Mesenteric fat pad (tissue), 1 donor: ENCODE measurements around the gene ZHX3. TPM values are rescaled to one million over a fixed set of nuclear protein-coding genes. Genes with fewer than 3 reads are reported as not detected.

Experiments
- DNase-seq: peaks from one replicate; pipeline ENCODE4 v3.0.0-alpha.2; 2020; ENCODE audit warnings: low spot score
- total RNA-seq: library from RNA; stranded (reverse); fragmentation: NEBNext Ultra II Directional; extraction: Animal tissue kit (Norgen Biotek cat#: 25700); gene quantifications from one replicate; pipeline ENCODE4 v1.2.1, GENCODE V29; 2021
- donor health status: DM: yes; HTN: yes; CAD: no.

The ZHX3 gene
- total RNA-seq, 1 donor from 2014 or later: 62.5 TPM

DNA sequence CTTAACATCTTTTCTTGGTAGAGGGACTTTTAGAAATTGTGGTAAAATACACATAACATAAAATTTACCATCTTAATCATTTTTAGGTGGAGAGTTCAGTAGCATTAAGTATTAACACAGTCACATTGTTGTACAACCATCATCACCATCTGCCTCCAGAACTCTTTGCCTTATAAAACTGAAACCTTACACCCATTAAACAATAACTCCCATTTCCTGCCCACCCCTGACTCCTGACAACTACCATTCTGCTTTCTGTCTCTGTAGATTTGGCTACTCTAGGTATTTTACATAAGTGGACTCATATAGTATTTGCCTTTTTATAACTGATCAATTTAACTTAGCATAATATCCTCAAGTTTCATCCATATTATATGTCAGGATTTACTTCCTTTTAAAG, 88.7 kb downstream of the ZHX3 start:
- no peak for DNase-seq

DNA sequence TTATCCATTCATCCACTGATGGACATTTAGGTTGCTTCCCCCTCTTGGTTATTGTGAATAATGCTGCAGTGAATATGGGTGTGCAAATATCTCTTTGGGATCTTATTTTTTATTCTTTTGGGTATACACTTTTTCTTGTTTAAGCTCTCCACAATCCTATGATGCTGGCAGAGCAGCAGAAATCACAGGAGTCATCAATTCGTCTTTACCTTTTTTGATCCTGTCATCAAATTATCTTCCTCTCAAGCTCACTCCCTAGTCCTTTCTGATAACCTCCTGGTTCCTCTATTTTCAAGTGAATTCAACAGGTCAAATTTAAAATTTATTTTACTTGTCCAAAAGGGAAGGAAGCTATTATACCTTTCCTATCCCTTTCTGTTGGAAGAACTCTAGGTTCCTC, 91.1 kb downstream of the ZHX3 start:
- no peak for DNase-seq

DNA sequence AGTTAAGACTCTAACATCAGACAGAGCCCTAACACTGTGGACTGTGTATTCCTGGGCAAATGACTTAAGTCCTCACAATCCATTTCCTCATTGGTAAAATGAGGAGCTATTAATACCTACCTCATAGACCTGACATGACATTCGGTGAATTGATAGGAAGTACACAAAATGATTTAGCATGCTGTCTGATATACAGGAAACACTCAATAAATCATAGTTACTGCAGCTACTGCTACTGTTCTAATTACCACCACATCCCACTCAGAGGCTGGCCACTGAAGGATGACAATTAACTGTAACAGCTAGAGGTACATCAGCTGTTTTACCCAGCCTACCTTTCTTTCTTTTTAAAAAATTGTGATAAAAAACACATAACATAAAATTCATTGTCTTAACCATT, 92.4 kb downstream of the ZHX3 start:
- no peak for DNase-seq

DNA sequence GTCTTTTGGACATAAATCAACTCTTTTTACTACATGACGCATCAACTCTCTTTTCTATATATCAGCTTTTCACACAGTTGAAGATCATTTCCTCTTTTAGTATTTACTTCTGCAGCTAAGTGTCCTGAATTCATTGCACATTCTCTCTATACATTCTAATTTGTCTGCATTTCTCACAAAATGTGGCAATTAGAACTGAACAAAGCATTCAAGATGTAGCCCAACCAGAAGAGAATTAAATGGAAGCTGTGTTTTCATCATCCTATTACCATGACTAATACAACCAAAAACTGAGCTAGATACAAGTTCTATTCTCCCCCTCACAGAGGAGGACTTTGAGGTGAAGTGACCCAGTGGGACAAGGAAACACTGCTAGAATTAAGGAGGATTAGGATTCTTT, 93.2 kb downstream of the ZHX3 start:
- no peak for DNase-seq

DNA sequence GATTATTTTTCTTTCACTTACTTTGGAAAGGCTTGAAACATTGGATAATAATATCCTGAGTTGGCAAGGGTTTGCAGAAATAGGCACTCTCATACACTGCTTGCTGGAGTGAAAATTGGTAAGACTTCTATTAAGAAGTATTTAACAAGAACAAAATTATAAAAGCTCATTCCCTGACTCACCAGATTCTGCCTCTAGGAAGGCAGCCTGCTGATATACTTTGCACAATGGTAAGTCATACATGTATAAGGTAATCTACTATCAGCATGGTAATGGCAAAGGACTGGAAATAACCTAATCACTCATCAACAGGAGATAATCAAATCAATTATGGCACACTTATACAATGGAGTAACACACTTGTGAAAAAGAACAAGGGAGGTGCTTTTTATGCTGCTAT, 94.4 kb downstream of the ZHX3 start:
- DNase-seq: no peak

DNA sequence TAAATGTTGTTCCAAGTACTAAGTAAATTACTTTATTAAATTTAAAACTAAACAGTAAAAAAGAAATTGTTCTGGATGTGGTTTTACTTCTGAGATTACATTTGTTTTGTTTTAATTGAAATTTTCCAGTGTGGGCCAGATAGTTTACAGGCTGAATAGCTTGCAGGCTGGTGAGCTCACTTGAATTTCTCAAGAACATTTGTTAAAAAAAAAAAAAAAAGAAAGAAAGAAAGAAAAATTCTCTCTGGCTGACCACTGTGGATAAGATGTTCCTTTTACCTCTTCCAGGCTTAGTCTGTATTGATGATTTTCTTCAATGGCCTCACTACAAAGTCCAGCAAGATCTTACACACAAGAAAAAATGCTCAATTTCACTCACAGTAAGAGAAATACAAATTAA, 94.8 kb downstream of the ZHX3 start:
- DNase-seq: no peak

DNA sequence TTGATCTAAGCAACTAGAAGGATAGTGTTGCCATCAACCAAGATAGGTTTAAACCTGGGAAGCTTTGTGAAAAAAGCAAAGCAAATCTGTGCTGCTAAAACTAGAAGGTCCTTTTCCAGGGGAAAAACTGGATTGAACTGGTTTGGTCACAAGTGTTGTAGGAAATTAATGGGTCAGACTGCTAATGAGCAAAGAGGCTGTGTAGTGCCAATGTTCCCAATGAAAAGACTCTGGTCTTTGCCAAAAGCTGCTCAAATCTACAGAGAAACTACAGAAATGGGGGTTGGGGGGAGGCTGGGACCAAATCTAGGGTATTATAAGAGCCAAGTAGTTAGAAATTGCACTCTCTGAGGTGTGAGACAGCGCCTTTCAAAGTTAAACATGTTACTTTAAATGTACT, 95.2 kb downstream of the ZHX3 start:
- no peak for DNase-seq

DNA sequence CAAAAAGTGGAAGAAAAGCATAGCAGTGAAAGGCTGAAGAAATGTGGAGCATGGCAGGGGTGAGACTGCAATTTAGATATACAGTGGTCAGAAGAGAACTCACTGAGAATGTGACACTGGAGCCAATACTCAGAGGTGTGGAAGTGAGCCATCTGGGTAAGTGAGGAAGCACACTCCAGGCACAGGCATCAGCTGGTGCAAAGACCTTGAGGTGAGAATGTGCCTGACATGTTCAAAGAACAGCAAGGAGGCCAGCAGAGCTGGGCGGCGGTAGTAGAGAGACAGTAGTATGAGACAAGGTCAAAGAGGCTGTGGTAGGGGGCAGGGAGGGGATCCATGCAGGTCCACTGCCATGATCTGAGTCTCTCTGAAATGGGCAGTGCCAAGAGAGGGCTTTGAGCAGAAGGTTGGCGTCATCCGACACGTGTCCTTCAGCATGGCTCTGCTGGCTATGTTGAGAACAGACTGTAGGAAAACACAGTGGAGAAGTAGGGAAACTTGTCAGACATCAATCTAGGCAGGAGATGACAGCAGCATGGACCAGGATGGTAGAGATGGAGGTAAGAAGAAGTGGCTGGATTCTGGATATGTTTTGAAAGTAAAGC, 95.8 kb downstream of the ZHX3 start:
- no peak for DNase-seq

DNA sequence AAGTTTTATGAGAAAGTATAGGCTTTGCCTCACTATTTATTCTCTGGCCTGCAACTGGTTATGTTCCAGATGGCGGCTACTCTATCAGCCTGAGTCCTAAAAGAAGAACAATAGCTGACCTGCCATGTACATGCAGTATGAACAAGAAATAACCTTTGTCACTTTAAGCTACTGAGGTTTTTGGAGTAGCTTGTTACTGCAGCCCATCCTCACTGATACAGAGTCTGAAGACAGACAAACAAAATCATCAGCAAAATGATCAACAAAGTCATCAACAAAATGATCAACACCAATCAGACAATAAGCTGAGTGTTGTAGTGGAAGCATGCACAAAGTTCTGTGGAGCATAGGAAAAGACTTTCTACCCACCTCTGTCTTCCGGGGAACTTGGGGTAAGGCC, 97.7 kb downstream of the ZHX3 start:
- no peak for DNase-seq

DNA sequence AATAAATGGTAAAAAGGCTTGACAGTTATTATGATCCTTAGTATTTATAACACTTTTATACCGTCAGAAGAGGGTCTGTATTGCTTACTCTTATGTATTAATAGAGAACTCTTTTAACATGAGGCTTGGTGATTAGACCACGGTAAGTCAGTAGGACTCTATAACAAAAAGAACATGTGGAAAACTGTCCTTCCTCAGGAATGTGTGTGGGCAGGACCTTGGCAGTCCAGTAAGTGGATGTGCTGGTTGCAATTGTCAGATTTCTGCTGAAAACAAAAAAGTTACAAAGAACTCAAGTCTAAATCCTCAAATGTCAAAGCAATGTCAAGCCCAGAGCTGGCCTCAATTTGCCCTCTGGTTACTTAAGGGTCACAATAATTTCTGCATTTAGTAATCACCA, 99.1 kb downstream of the ZHX3 start:
- DNase-seq: no peak

DNA sequence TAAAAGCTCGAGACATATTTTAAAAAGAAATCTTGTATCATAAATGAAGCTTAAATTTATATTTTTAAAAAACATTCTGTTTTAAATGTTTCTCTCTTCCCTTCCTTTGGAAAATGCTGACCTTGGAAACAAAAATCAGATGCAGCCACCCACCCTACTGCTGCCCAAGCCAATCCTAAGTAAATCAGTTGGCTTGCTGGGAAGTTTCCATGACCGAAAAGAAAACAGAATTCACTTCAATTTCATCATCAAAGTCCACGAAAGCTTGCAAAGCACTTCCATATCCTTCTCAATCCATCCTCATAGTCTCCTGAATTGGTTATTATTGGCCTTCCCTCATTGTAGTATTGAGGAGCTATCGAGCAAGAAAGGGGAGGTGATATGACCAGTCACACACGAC, 100.1 kb downstream of the ZHX3 start:
- DNase-seq: no peak

DNA sequence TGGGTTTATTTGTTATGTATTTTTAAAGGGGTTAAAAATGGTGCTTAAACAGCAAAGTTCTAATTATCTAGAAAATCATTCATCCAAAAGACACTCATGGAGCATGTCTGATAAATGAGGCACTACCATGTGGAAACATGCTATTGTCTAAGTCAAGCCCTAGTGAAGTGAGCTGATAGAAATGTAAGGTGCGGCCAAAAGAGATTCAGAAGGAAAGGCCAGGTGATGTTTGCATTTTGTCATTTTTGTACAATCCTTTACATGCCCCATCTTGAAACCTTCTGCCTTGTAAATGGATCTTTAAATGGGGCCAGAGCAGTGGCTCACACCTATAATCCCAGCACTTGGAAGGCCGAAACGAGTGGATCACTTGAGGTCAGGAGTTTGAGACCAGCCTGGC, 102.9 kb downstream of the ZHX3 start:
- no peak for DNase-seq

DNA sequence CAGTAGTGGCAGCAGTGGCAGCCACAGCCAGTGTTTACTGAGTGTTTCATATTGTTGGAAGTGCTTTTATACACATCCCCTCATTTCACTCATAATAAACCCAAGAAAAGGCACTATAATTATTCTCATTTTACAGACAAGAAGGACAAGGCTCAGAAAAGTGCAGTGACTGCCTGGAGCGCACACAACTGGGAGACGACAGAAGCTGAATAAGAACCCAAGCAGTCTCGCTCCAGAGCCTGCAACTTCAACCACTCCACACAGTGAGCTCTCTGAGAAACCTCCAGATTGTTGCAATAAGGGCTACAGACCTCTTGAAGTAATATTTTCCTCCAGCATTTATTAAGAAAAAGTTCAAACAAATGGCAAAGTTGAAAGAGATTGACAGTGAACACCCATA, 103.3 kb downstream of the ZHX3 start:
- DNase-seq: no peak

DNA sequence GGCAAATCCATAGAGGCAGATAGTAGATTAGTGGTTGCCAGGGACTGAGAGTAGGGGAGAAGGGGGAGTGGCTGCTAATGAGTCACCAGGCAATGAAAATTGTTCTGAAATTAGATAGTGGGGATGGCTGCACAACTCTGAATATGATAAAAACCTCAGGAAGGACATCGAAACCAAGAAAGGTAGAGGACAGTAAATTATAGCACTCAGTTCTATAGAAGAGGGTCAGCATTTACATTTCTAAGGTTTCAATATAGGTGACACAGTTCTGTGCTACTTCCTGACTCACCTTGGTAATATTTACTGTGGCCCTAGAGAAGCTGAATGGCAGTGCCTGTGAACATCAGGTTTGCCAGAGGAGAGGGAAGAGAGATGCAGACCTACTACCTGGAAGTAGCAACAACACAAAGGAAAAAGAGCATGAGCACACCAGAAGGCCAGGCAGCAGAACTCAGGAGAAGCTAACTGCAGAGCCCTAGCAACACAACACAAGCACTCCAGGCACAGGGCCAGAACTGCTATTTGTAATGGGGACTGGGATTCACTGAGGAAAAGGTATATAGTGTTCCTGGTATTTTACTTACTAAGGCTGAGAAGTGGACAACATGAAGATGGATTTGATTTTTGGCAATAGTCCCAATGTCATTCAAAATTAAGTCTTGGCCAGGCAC, 104.2 kb downstream of the ZHX3 start:
- no peak for DNase-seq

DNA sequence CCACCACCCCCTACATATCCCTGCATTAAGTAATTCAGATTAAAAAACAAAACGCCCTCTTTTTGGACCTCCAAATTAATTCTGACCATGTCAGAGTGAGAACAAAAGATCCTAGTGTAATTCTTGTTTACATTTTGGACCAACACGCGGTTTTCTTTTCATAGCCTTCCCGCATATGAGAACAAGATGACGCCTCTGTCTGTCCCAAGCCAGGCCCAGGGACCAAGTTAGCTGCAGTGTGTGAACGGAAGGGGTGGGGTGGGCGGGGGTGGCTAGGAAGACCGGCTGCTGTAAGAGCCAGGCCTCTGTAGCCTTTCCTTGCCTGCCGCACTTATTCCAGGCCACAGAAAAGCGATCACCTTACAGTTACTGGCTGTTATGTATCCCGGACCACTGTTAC, 112.2 kb downstream of the ZHX3 start:
- DNase-seq: no peak

DNA sequence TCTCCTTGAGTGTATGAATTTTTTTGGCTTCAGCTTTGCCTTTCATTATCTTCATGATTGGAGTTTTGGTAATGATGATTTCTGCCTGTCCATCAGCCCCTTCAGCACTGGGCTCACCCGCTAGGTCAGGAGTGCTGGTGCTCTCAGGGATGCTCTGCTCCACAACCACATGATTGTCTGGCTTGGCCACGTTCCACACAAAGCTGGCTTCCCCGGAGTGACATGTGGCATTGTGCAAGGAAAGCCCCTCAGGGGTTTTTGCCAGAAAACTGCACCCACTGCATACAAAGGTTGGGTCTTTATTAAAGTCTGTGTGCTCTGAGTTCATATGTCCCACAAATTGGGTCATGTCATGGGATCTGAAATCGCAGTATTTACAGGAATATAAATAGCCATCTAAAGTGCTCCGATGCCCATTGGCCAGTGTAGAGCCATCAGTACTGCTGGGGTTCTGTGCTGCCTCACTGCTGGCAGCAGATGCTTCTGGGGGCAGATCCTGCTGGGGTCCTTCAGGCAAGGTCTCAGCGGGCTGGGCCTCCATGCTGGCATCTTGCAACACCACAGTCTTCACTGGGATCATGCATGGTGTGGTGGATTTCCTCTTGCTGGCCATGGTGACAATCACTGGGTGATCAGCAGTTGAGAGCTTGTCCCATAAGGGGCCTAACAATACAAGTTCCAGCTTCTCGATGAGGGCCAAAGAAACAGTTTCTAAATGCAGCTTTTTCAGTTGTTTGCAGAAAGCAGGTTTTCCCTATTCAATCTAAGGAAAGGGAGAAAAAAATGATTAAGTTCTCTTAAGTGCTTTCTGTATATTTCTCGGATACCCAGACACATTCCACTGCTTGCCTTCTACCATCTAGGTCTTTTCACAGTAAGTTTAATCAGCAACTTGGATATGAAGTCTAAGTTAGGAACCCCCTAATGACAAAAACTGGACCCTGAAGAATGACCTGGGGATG, 112.9 kb downstream of the ZHX3 start:
- DNase-seq: no peak

DNA sequence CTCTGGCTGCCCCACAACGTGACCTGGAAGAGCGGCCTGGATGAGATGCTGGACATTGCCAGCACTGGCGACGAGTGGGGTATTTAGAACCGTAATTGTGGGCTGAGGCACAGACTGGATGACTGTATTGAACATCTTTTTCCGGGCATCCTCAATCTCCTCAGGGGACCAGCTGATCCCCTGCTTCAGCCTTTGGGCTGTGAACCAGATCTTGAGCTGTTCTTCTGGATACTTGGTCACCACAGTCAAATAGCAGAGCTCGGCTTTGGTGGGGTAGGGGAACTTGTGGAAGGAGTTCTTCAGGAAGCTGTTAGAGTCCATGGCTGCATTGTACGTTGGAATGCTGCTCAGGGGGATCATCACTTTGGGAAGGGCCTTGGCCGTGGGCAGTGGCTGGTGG, 113.9 kb downstream of the ZHX3 start:
- no peak for DNase-seq

DNA sequence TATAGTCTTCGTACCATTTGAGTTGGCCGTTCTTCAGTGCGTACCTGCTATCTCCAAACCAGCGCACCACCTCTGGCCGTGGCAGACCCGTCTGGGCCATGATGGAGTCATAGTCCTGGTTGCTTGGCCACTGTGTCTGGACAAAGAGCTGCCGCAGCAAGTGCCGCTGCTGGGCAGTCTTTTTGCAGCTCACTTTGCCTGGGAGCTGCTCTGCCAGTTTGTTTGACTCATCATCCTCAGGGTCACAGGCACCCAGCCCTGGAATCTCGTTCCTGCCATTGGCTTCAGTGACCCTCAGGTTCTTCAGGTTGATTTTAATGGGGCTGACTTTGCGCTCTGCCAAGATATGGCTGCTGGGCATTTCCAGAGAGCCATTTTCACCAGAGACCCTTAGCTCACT, 115.1 kb downstream of the ZHX3 start:
- no peak for DNase-seq

DNA sequence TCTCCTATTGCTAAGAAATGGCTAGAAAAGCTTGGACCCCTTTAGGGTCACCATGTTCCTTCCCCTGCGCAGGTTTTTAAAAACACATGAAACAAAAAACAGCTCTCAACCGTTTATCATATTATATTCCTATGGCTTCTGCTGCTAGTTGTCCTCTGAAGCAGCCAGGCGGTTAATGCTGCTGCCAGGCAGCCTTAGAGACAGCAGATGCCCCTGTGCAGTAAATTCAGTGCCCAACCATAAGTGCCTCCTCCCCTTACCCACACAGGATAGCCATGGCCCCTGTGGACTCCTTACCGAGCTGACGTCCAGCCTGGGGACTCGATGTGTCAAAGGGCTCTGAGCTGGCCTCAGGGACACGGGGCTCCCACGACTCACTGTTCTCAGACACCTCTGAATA, 115.8 kb downstream of the ZHX3 start:
- DNase-seq: no peak

DNA sequence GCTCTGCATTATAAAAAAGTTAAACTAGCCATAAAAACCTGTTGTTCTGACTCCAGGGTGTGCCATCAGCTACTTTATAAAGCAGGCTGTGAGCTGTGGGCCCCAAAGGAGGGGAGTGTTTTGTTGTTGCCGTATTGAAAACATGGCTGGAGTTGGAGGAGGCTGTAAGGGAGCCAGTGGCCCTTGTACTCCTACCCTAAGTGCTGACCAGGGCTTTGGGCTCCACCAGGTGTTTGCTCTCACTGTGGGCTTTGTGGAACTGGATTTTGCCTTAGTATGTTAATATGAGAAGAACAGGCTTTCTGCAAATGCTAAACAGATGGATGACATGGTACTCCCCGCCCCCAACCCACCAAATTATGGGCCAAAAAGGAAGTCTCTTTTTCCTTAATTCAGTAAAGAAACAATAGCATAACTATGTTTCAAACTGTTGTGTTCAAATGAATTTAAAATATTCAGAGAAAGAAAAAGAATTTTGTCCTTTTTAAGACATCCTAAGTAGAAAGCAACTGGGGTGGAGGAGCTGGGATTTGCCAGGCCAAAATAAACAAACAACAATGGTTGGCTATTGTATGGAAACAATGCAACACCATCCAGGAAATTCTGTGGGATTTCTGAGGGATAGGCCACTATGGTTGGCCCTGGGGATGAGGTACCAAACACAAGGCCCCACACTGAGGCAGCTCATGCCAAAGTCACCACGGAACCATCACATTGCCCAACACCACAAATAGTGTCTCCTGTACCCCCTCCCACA, 116.9 kb downstream of the ZHX3 start:
- DNase-seq: no peak

DNA sequence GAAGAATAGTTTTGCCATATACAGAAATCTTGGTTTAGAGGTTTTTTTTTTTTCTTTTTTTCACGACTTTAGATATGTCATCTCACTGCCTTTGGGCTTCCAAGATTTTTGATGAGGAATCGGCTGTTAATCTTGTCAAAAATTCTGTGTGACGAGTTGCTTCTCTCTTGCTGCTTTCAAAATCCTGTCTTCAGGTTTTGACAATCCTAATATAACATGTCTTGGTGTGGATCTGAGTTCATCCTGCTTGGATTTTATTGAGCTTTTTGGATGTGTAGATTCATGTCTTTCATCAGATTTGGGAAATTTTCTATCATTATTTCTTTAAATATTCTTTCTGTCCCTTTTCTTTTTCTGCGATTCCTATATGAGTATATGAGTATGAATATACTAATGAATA, 119.1 kb downstream of the ZHX3 start:
- no peak for DNase-seq
